GM19043 (cell line): ENCODE data around the gene HERPUD1.
"Not testable (repeated sequence)": the region's sequence is repeated elsewhere in the genome, so short reads cannot be mapped to it uniquely, and the experiment has no call there.

Experiments
- ATAC-seq: cut with Tn5 transposase; IDR thresholded peaks from one replicate; pipeline ENCODE4 v1.9.1; 2021; ENCODE audit warnings: low read depth; ENCODE audit not compliant: unreplicated experiment

The HERPUD1 gene

GRCh38 chr16:56933828-56934598 is 2.1 kb downstream of the HERPUD1 start:
- ATAC-seq: no peak

- not testable (repeated sequence) for ATAC-seq
Observed at GRCh38 chr16:56934599-56935145, 2.7 kb downstream of the HERPUD1 start.

GRCh38 chr16:56935201-56935600 is 3.3 kb downstream of the HERPUD1 start:
- ATAC-seq: no peak

GRCh38 chr16:56936491-56936890 is 4.5 kb downstream of the HERPUD1 start:
- ATAC-seq: no peak

GRCh38 chr16:56936950-56937349 is 5.0 kb downstream of the HERPUD1 start:
- no peak for ATAC-seq

GRCh38 chr16:56938664-56939513 is 6.9 kb downstream of the HERPUD1 start:
- ATAC-seq: no peak

- no peak for ATAC-seq
Observed at GRCh38 chr16:56939801-56940200, 7.9 kb downstream of the HERPUD1 start.

GRCh38 chr16:56941092-56941491 is 9.2 kb downstream of the HERPUD1 start:
- ATAC-seq: no peak

- ATAC-seq: no peak
Observed at GRCh38 chr16:56941856-56942331, 10.0 kb downstream of the HERPUD1 start.

- no peak for ATAC-seq
Observed at GRCh38 chr16:56943761-56944375, 11.9 kb downstream of the HERPUD1 start.

GRCh38 chr16:56944954-56945839 is 13.3 kb downstream of the HERPUD1 start:
- peak; percentile 44 for ATAC-seq

GRCh38 chr16:56945847-56946527 is 14.0 kb downstream of the HERPUD1 start:
- no peak for ATAC-seq

- ATAC-seq: no peak
Observed at GRCh38 chr16:56946767-56947603, 15.0 kb downstream of the HERPUD1 start.

GRCh38 chr16:56947604-56947995 is 15.7 kb downstream of the HERPUD1 start:
- ATAC-seq: no peak

GRCh38 chr16:56948234-56948633 is 16.3 kb downstream of the HERPUD1 start:
- ATAC-seq: no peak

GRCh38 chr16:56950051-56950450 is 18.1 kb downstream of the HERPUD1 start:
- no peak for ATAC-seq

- no peak for ATAC-seq
Observed at GRCh38 chr16:56950455-56950854, 18.5 kb downstream of the HERPUD1 start.
